ENCODE measurements around the gene GUCA2B.

GUCA2B gene

GRCh38 chr1:42168391-42168670 is 15.1 kb downstream of the GUCA2B start:
- no peak overlapping the region for H3K9ac ChIP-seq (ENCODE audit: low read depth, low read length)
- no peaks in the 10 kb centered on the region for H3K27me3 ChIP-seq (ENCODE audit: insufficient read depth, low read length)
- H3K36me3 ChIP-seq (ENCODE audit: insufficient read depth, low read length) = no peaks in the 10 kb centered on the region
- H3K4me1 ChIP-seq (ENCODE audit: insufficient read depth, low read length) = peaks cover 4% of the 10 kb centered on the region; the same call in 1 of the 2 replicates
- 88% methylated on average over 1 of the region's 1 CpG for WGBS
- H3K27ac ChIP-seq (ENCODE audit: low read depth, low read length) = no peak overlapping the region
- H3K4me3 ChIP-seq (ENCODE audit: low read length) = no peak overlapping the region
- H3K9me3 ChIP-seq (ENCODE audit: insufficient read depth, low read depth, low read length) = no peaks in the 10 kb centered on the region

DNA sequence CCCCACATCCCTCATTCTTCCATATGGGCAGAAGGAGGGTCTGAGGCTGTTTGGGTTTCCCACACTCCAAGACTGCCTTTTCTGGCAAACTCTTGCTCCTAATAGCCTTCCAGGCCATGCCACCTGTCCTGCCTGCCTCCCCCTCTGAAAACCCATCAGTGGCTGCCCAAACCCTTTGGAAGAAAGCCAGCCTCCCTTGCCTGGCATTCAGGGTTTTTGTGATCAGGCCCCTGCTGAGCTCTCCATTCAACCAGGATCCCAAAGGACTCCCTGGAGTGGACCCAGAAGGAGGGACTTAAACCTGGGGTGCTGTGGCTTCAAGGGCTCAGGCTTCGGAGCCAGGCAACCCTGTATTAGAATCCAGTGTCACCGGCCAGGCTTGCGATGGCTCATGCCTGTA is 15.6 kb downstream of the GUCA2B start:
- no peaks in the 10 kb centered on the region for H3K27me3 ChIP-seq (ENCODE audit: insufficient read depth, low read length)
- H3K4me3 ChIP-seq (ENCODE audit: low read length) = no peak overlapping the region
- no peak overlapping the region for H3K9ac ChIP-seq (ENCODE audit: low read depth, low read length)
- H3K9me3 ChIP-seq (ENCODE audit: insufficient read depth, low read depth, low read length) = no peaks in the 10 kb centered on the region
- WGBS = 87% methylated on average over 3 of the region's 3 CpGs
- H3K27ac ChIP-seq (ENCODE audit: low read depth, low read length) = no peak overlapping the region
- H3K4me1 ChIP-seq (ENCODE audit: insufficient read depth, low read length) = peaks cover 4% of the 10 kb centered on the region; the same call in 1 of the 2 replicates
- H3K36me3 ChIP-seq (ENCODE audit: insufficient read depth, low read length) = no peaks in the 10 kb centered on the region

GRCh38 chr1:42170779-42171621 is 17.8 kb downstream of the GUCA2B start:
- Histone ChIP-seq H3K9ac (ENCODE audit: low read depth, low read length) (no peak overlapping the region), H3K36me3 (ENCODE audit: insufficient read depth, low read length) (no peaks in the 10 kb centered on the region), H3K9me3 (ENCODE audit: insufficient read depth, low read depth, low read length) (no peaks in the 10 kb centered on the region), H3K27ac (ENCODE audit: low read depth, low read length) (no peak overlapping the region), H3K4me1 (ENCODE audit: insufficient read depth, low read length) (peaks cover 4% of the 10 kb centered on the region; the same call in 1 of the 2 replicates), H3K27me3 (ENCODE audit: insufficient read depth, low read length) (no peaks in the 10 kb centered on the region), H3K4me3 (ENCODE audit: low read length) (no peak overlapping the region)
- WGBS = 76% methylated on average over 16 of the region's 17 CpGs

GRCh38 chr1:42171679-42172266 is 18.6 kb downstream of the GUCA2B start:
- H3K4me3 ChIP-seq (ENCODE audit: low read length) = no peak overlapping the region
- H3K36me3 ChIP-seq (ENCODE audit: insufficient read depth, low read length) = no peaks in the 10 kb centered on the region
- no peak overlapping the region for H3K27ac ChIP-seq (ENCODE audit: low read depth, low read length)
- WGBS = 85% methylated on average over 5 of the region's 6 CpGs
- H3K9ac ChIP-seq (ENCODE audit: low read depth, low read length) = no peak overlapping the region
- peaks cover 4% of the 10 kb centered on the region; the same call in 1 of the 2 replicates for H3K4me1 ChIP-seq (ENCODE audit: insufficient read depth, low read length)
- H3K27me3 ChIP-seq (ENCODE audit: insufficient read depth, low read length) = no peaks in the 10 kb centered on the region
- H3K9me3 ChIP-seq (ENCODE audit: insufficient read depth, low read depth, low read length) = no peaks in the 10 kb centered on the region

GRCh38 chr1:42172381-42173133 is 19.3 kb downstream of the GUCA2B start:
- no peak overlapping the region for H3K9ac ChIP-seq (ENCODE audit: low read depth, low read length)
- whole genome bisulfite sequencing = 89% methylated on average over 15 of the region's 15 CpGs
- H3K9me3 ChIP-seq (ENCODE audit: insufficient read depth, low read depth, low read length) = no peaks in the 10 kb centered on the region

DNA sequence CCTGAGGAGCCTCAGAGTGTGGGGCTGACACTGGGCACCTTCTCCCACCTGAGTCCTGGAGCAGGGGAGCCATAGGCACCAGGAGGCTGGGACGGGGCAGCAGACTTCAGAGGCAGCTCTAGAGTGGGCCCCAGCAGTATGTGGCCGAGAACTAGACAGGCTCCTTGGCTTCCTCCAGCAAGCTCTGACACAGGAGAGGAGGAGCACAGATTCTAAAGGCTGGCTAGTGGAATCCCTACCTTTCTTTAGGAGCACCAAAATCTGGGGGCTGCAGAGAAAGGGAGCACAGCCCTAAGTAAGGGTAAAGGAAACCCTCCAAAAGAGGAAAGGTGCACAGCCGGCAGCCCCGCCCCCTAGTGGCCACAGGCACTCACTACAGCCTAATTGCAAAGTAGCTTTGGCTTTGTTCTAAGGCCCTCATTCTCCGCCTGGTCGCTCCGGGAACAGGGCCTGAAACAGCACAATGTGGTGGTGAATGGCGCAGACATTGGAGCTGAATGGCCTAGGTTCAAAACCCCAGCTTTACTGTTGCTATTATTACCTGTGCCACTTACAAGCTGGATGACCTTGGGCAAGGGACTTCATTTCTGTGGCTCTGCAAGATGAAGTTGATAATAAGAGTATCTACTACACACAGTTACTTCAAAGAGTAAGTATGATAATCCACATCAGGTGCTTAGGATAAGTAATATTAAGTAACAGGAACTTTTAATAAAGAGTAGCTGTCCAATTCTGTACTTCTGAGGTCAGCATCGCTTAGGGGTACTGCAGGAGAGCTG is 20.1 kb downstream of the GUCA2B start:
- Histone ChIP-seq H3K27ac (ENCODE audit: low read depth, low read length) (no peak overlapping the region), H3K9ac (ENCODE audit: low read depth, low read length) (no peak overlapping the region), H3K27me3 (ENCODE audit: insufficient read depth, low read length) (no peaks in the 10 kb centered on the region), H3K4me3 (ENCODE audit: low read length) (no peak overlapping the region), H3K9me3 (ENCODE audit: insufficient read depth, low read depth, low read length) (no peaks in the 10 kb centered on the region), H3K4me1 (ENCODE audit: insufficient read depth, low read length) (peaks cover 7% of the 10 kb centered on the region; the same call in 1 of the 2 replicates), H3K36me3 (ENCODE audit: insufficient read depth, low read length) (no peaks in the 10 kb centered on the region)
- 52% methylated on average over 9 of the region's 9 CpGs for WGBS

More at GRCh38 chr1:42172381-42173133, 19.3 kb downstream of the GUCA2B start:
- Histone ChIP-seq H3K4me1 (ENCODE audit: insufficient read depth, low read length) (peaks cover 4% of the 10 kb centered on the region; the same call in 1 of the 2 replicates), H3K36me3 (ENCODE audit: insufficient read depth, low read length) (no peaks in the 10 kb centered on the region), H3K27me3 (ENCODE audit: insufficient read depth, low read length) (no peaks in the 10 kb centered on the region), H3K4me3 (ENCODE audit: low read length) (no peak overlapping the region), H3K27ac (ENCODE audit: low read depth, low read length) (no peak overlapping the region)

DNA sequence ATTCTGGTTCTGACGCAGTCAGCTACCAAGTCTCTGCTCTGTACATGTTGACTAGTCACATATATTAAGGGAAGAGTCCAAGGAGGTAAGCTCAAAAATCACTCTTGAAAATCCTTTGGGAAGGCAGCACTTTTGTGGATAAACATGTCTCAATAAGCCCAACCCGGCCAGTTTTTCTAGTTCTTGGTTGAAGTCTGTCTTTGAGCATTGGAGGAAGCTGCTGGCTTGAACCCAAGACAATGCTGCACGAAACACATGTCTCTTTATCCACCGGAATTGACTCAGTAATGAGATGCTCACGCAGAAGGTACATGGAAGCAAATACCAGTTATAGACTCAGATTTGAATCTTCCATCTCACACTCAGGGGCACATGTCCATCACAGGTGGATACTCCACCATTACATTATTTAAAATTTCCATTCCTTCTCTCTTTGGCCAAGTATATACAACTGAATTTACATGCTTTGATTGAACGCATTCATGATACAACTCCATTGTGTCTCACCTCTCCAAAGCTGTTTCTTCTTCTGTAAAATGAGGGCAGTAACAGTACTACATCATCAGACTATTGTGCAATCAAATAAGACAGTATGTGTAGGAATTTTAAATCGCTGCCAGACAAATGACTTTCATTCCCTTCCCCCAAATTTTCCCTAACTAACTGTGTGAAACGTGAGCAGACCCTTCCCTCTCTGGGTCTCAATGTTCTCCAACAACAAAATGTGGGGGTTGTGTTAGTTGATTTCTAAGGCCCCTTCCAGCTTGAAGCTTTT is 20.9 kb downstream of the GUCA2B start:
- Histone ChIP-seq H3K4me1 (ENCODE audit: insufficient read depth, low read length) (peaks cover 7% of the 10 kb centered on the region; the same call in 1 of the 2 replicates), H3K27me3 (ENCODE audit: insufficient read depth, low read length) (no peaks in the 10 kb centered on the region), H3K27ac (ENCODE audit: low read depth, low read length) (no peak overlapping the region), H3K4me3 (ENCODE audit: low read length) (no peak overlapping the region), H3K9me3 (ENCODE audit: insufficient read depth, low read depth, low read length) (no peaks in the 10 kb centered on the region), H3K9ac (ENCODE audit: low read depth, low read length) (no peak overlapping the region), H3K36me3 (ENCODE audit: insufficient read depth, low read length) (0 out of 2 replicates have a peak, but pooled peaks cover 5% of the 10 kb centered on the region)
- WGBS = 95% methylated on average over 6 of the region's 8 CpGs

DNA sequence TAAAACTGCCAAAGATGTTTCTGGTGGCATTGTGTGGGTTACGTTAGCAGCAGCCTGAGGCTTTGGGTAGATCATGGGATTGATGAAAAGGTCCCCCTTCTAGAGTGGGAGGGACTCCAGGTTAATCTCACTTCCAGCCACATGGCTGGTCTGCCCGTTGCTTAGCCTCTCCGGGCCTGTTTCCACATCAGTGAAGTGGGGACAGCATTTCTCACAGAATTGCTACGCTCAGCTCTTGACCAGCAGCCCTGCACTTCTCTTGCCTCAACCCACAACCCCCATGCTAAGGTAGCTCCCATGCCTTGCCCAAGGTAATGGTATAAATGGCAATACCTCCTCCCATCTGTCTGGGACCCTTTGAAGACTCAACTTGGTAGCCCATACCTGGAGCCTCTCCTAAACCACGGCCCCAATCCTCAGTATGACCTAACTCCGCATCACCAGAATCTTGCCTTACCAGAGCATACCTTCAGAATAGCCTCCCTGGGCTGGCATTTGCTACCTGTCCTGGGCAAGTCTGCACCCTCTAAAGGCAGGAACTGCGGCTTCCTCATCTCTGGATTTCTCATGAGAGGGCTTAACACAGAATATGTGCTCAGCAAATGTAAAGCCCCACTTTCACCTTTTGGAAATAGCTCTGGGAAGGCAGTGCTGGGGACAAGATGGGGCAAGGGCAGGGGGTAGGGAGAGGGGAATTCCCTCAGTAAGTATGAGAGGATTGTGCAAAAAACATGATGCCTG is 22.3 kb downstream of the GUCA2B start:
- Histone ChIP-seq H3K27me3 (ENCODE audit: insufficient read depth, low read length) (no peaks in the 10 kb centered on the region), H3K4me3 (ENCODE audit: low read length) (no peak overlapping the region), H3K9ac (ENCODE audit: low read depth, low read length) (no peak overlapping the region), H3K9me3 (ENCODE audit: insufficient read depth, low read depth, low read length) (no peaks in the 10 kb centered on the region), H3K36me3 (ENCODE audit: insufficient read depth, low read length) (peaks cover 19% of the 10 kb centered on the region), H3K4me1 (ENCODE audit: insufficient read depth, low read length) (peaks cover 7% of the 10 kb centered on the region; the same call in 1 of the 2 replicates), H3K27ac (ENCODE audit: low read depth, low read length) (no peak overlapping the region)
- WGBS = 92% methylated on average over 7 of the region's 7 CpGs

DNA sequence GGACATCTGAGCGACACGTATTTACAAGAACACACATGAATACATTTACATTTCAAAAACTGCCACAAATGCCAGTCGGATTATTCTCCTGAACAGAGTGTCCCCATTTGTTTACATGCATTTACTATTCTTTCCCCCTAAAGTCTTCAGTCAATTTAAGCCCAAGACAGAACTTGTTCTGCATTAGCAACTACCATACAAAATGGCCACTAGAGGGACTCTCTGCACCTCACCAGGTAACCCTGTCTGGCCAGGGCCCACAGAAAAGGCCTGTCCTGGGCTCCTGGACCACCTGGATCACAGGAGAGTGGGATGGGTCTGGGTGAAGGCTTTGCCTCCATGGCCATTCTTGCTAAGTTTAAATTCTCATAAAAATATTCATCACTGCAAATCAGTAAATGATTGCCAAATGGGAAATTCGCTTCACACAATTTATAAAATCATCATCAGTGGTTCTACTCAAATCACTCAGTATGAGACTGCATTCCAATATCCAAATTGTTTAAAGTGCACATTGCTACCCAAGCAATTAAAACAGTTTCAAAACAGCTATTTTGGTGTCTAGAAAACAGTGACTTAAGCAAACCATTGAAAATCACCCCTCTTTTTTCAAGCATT is 23.8 kb downstream of the GUCA2B start:
- H3K36me3 ChIP-seq (ENCODE audit: insufficient read depth, low read length) = peaks cover 29% of the 10 kb centered on the region
- no peaks in the 10 kb centered on the region for H3K9me3 ChIP-seq (ENCODE audit: insufficient read depth, low read depth, low read length)
- no peak overlapping the region for H3K9ac ChIP-seq (ENCODE audit: low read depth, low read length)
- no peaks in the 10 kb centered on the region for H3K27me3 ChIP-seq (ENCODE audit: insufficient read depth, low read length)
- WGBS = 82% methylated on average over 4 of the region's 4 CpGs
- H3K4me3 ChIP-seq (ENCODE audit: low read length) = no peak overlapping the region
- H3K4me1 ChIP-seq (ENCODE audit: insufficient read depth, low read length) = 0 out of 2 replicates have a peak, but pooled peaks cover 2% of the 10 kb centered on the region
- no peak overlapping the region for H3K27ac ChIP-seq (ENCODE audit: low read depth, low read length)
